ENCODE measurements around the gene SERPINA9. TPM values are rescaled to one million over a fixed set of nuclear protein-coding genes. Genes with fewer than 3 reads are reported as not detected.
"Not testable (repeated sequence)": the region's sequence is repeated elsewhere in the genome, so short reads cannot be mapped to it uniquely, and the experiment has no call there.

The SERPINA9 gene
- total RNA-seq, 2 experiments from 2014 or later = not detected

- no peaks in the 10 kb centered on the region for H3K79me2 ChIP-seq (ENCODE audit: insufficient read depth, low read depth, low read length)
- H2AFZ ChIP-seq (ENCODE audit: low read length) = no peak overlapping the region
- BruUV-seq (replicated peaks) = no TSS peak
- H3K4me2 ChIP-seq (ENCODE audit: low read length) = no peak overlapping the region
- no peak overlapping the region for H3K27ac ChIP-seq (ENCODE audit: low read depth, low read length, poor library complexity, severe bottlenecking)
- TF ChIP-seq EZH2phosphoT487 (IDR thresholded peaks at IDR 0.05; ENCODE audit: borderline replicate concordance, low read depth, low read length) = no peak
- TF ChIP-seq CTCF (conservative IDR thresholded peaks at IDR 0.05; ENCODE audit: low read length) = no peak
- no peak for DNase-seq (ENCODE audit: low spot score)
- POLR2A ChIA-PET = interaction anchor here (0.6 kb wide), 1 partner anchor 8 kb away, joined by 3 read pairs; no protein-coding TSS in a partner anchor
- intact Hi-C loops (cut with micrococcal nuclease; ENCODE audit: unreplicated experiment) = no loop called here
- H3K9me3 ChIP-seq (ENCODE audit: low read length) = no peaks in the 10 kb centered on the region
- no peaks in the 10 kb centered on the region for H3K36me3 ChIP-seq (ENCODE audit: insufficient read depth, low read length)
- CTCF ChIA-PET (ENCODE audit: unreplicated experiment) = no interaction called here
- no peak overlapping the region for H3K4me3 ChIP-seq (ENCODE audit: low read depth, low read length, poor library complexity, severe bottlenecking)
- H3K4me1 ChIP-seq (ENCODE audit: insufficient read depth, low read length, poor library complexity, severe bottlenecking) = no peaks in the 10 kb centered on the region
- H4K20me1 ChIP-seq (ENCODE audit: insufficient read depth, low read length) = no peaks in the 10 kb centered on the region
- H3K9me2 ChIP-seq (ENCODE audit: insufficient read depth, low read length) = no peaks in the 10 kb centered on the region
Measured at GRCh38 chr14:94514351-94514750, 38.4 kb upstream of the SERPINA9 start.

- H3K79me2 ChIP-seq (ENCODE audit: insufficient read depth, low read depth, low read length); H3K9me2 ChIP-seq (ENCODE audit: insufficient read depth, low read length); H4K20me1 ChIP-seq (ENCODE audit: insufficient read depth, low read length); H3K36me3 ChIP-seq (ENCODE audit: insufficient read depth, low read length); H3K27ac ChIP-seq (ENCODE audit: low read depth, low read length, poor library complexity, severe bottlenecking); H2AFZ ChIP-seq (ENCODE audit: low read length); POLR2A ChIA-PET; BruUV-seq (replicated peaks); intact Hi-C loops (cut with micrococcal nuclease; ENCODE audit: unreplicated experiment); H3K4me2 ChIP-seq (ENCODE audit: low read length); H3K4me3 ChIP-seq (ENCODE audit: low read depth, low read length, poor library complexity, severe bottlenecking); DNase-seq (ENCODE audit: low spot score); CTCF ChIA-PET (ENCODE audit: unreplicated experiment); H3K4me1 ChIP-seq (ENCODE audit: insufficient read depth, low read length, poor library complexity, severe bottlenecking); H3K9me3 ChIP-seq (ENCODE audit: low read length): not testable (repeated sequence)
Measured at GRCh38 chr14:94510481-94510880, 34.5 kb upstream of the SERPINA9 start.

GRCh38 chr14:94509356-94509755 lies 33.4 kb upstream of the SERPINA9 start, which contains the start of gene SERPINA12:
Gene SERPINA12, minus strand, starts transcription at chr14:94509469. Its CDS starts 11,072 bp downstream, at chr14:94498397.
- TF ChIP-seq EZH2phosphoT487 (IDR thresholded peaks at IDR 0.05; ENCODE audit: borderline replicate concordance, low read depth, low read length) (no peak), CTCF (conservative IDR thresholded peaks at IDR 0.05; ENCODE audit: low read length) (no peak)
- Histone ChIP-seq H3K9me2 (ENCODE audit: insufficient read depth, low read length) (no peaks in the 10 kb centered on the region), H4K20me1 (ENCODE audit: insufficient read depth, low read length) (no peaks in the 10 kb centered on the region), H3K4me2 (ENCODE audit: low read length) (no peak within 1 kb of the TSS), H3K4me3 (ENCODE audit: low read depth, low read length, poor library complexity, severe bottlenecking) (no peak within 1 kb of the TSS), H3K27ac (ENCODE audit: low read depth, low read length, poor library complexity, severe bottlenecking) (no peak within 1 kb of the TSS), H3K4me1 (ENCODE audit: insufficient read depth, low read length, poor library complexity, severe bottlenecking) (no peaks in the 10 kb centered on the region), H2AFZ (ENCODE audit: low read length) (no peak within 1 kb of the TSS), H3K9me3 (ENCODE audit: low read length) (no peaks in the 10 kb centered on the region), H3K36me3 (ENCODE audit: insufficient read depth, low read length) (no peaks in the 10 kb centered on the region), H3K79me2 (ENCODE audit: insufficient read depth, low read depth, low read length) (no peaks in the 10 kb centered on the region)
- intact Hi-C loops (cut with micrococcal nuclease; ENCODE audit: unreplicated experiment) = no loop called here
- ChIA-PET CTCF (ENCODE audit: unreplicated experiment) (no interaction called here), POLR2A (no interaction called here)
- BruUV-seq (replicated peaks) = no TSS peak
- DNase-seq (ENCODE audit: low spot score) = no peak
